T-cell (primary cell): ENCODE data around the gene ID3. TPM values are rescaled to one million over a fixed set of nuclear protein-coding genes. Genes with fewer than 3 reads are reported as not detected.

Experiments used
- ATAC-seq, 4 experiments: fragments of 200-7000 bp in 3 of 4; fragments of 150-1000 bp in 1 of 4; cut with Tn5 transposase; replicated peaks in 1 of 4; 1 replicate in 3 of 4; 2 replicates in 1 of 4; pipeline ENCODE4 v1.10.0; 2021; ENCODE audit warnings: moderate library complexity in 3 of 4, mild to moderate bottlenecking in 2 of 4, moderate number of reproducible peaks in 1 of 4
- CTCF ChIA-PET, 2 donors: fragments of 300-600 bp; sonication (Branson Sonifier 250); formaldehyde crosslinking; loops; one replicate each; lab custom pipeline; 2022; ENCODE audit warnings: antibody characterized with exemption in 2 of 2; lab: Charles Lee
- POLR2A ChIA-PET, 2 donors: fragments of 300-600 bp; sonication (Branson Sonifier 250); formaldehyde crosslinking; loops; one replicate each; lab custom pipeline; 2022; ENCODE audit warnings: antibody characterized with exemption in 2 of 2; lab: Charles Lee
- DNase-seq, 35 experiments: peaks; one replicate each; pipeline versions ENCODE4 v3.0.0 to v3.0.0-alpha.2; 2013 to 2023
- H3K27ac ChIP-seq: one replicate; pipeline ENCODE4 v1.5.1; 2013; ENCODE audit warnings: low read length
- H3K27me3 ChIP-seq, 2 experiments: replicated peaks in 1 of 2; 1 replicate in 1 of 2; 2 replicates in 1 of 2; pipeline versions ENCODE4 v1.6.1 to v1.7.0; 2013; ENCODE audit warnings: low read length in 1 of 2, mixed read lengths in 1 of 2; ENCODE audit not compliant: control insufficient read depth in 2 of 2, insufficient read depth in 2 of 2; ENCODE audit errors: extremely low read depth in 1 of 2
- H3K36me3 ChIP-seq, 2 donors: 1 replicate in 1 of 2; 2 replicates in 1 of 2; pipeline versions ENCODE4 v1.6.1 to v1.7.0; 2013; ENCODE audit warnings: low read length in 1 of 2; ENCODE audit not compliant: control insufficient read depth in 2 of 2, insufficient read depth in 1 of 2; ENCODE audit errors: extremely low read depth in 1 of 2
- H3K4me1 ChIP-seq, 2 experiments: 1 replicate in 1 of 2; 2 replicates in 1 of 2; pipeline versions ENCODE4 v1.6.1 to v1.7.0; 2013; ENCODE audit warnings: low read length in 2 of 2, mixed read lengths in 1 of 2; ENCODE audit not compliant: insufficient read depth in 2 of 2, control insufficient read depth in 1 of 2; ENCODE audit errors: extremely low read depth in 1 of 2
- H3K4me3 ChIP-seq, 2 donors: 1 replicate in 1 of 2; 2 replicates in 1 of 2; pipeline versions ENCODE4 v1.5.1 to v1.7.0; 2013; ENCODE audit warnings: mild to moderate bottlenecking in 2 of 2, low read length in 1 of 2, moderate library complexity in 1 of 2; ENCODE audit not compliant: control insufficient read depth in 1 of 2; ENCODE audit errors: extremely low read depth in 1 of 2
- H3K9me3 ChIP-seq: 2 replicates; pipeline ENCODE4 v1.7.0; 2013
- H3K27ac Mint-ChIP-seq, 2 donors: one replicate each; pipeline ENCODE4 v1.8.0; 2020 to 2021; ENCODE audit warnings: mild to moderate bottlenecking in 2 of 2, mixed read lengths in 2 of 2
- H3K27me3 Mint-ChIP-seq, 2 donors: one replicate each; pipeline ENCODE4 v1.8.0; 2021 to 2022; ENCODE audit warnings: mixed read lengths in 2 of 2
- H3K36me3 Mint-ChIP-seq: one replicate; pipeline ENCODE4 v1.8.0; 2021; ENCODE audit warnings: mixed read lengths
- H3K4me1 Mint-ChIP-seq, 3 donors: one replicate each; pipeline ENCODE4 v1.8.0; 2020 to 2022; ENCODE audit warnings: mixed read lengths in 3 of 3, mild to moderate bottlenecking in 1 of 3
- H3K4me3 Mint-ChIP-seq, 3 donors: one replicate each; pipeline ENCODE4 v1.8.0; 2020 to 2022; ENCODE audit warnings: mild to moderate bottlenecking in 3 of 3, mixed read lengths in 3 of 3, moderate library complexity in 3 of 3
- H3K9me3 Mint-ChIP-seq, 3 donors: one replicate each; pipeline ENCODE4 v1.8.0; 2020 to 2022; ENCODE audit warnings: mixed read lengths in 3 of 3
- WGBS: methylation state at CpG from one replicate; pipeline ENCODE4 v1.1.5; 2013; ENCODE audit warnings: missing lambda C conversion rate; ENCODE audit not compliant: insufficient coverage; 5-methylcytosine and 5-hydroxymethylcytosine counted together
- total RNA-seq, 35 experiments: library from RNA in 6 of 35; stranded (reverse) in 6 of 35; fragments of 120-200 nt in 1 of 35; gene quantifications; one replicate each; pipeline versions ENCODE4 v1.2.1 to v1.2.4 and lab custom pipeline; 2013 to 2026

The ID3 gene
- total RNA-seq, 5 donors from 2014 or later (not counting 1 experiment from before 2014, with no cell fraction given): 20.7 to 99.7 (median 81.3) TPM

DNA sequence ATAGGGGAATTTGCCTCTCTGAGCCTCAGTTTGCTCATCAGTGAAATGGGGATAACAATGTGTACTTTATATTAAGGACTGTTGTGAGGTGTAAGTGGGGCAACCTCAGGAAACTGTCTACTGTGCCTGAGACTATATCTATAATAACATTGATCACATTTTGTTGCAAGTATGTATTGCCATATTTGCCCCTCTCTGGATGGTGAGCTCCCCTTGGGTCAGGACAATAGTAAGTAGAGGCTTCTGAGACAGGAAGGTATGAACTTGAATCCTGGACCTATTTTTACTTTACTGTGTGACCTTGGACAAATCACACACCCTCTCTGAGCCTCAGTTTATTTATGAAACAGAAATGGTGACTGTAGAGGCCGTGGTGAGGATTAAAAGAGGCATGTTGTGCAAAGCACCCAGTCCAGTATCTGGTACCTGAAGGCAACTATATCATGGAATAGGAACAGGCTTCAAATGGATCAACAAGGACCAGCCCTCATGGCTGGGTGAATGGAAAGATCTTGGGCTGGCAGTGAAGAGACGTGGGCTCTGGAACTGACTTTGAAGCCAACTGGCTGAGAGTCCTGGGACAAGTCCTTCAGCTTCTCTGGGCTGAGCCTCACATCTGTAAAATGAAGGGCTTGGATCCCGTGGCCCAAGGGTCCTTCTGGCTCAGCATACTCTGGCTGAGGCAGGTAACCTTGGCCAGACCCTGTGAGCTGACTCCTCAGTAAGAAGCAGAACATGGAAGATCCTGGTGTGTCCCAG lies 35.0 kb upstream of the ID3 start:
- no peaks in the 10 kb centered on the region for H3K36me3 ChIP-seq
- Mint-ChIP-seq H3K36me3 (no peaks in the 10 kb centered on the region), H3K9me3 (no peaks in the 10 kb centered on the region), H3K27ac (peak overlapping the region; percentile 66 to 84), H3K4me3 (peak overlapping the region in 1 of 3 donors; percentile 59), H3K4me1 (peaks cover 87 to 94% (median 90%) of the 10 kb centered on the region in 3 donors), H3K27me3 (no peaks in the 10 kb centered on the region)
- no peaks in the 10 kb centered on the region for H3K27me3 ChIP-seq
- no peak for DNase-seq
- peaks cover 59 to 89% of the 10 kb centered on the region in 2 experiments for H3K4me1 ChIP-seq
- WGBS: 100% methylated on average over 3 of the region's 3 CpGs
- H3K4me3 ChIP-seq: no peak overlapping the region
- ChIA-PET CTCF (no interaction called here), POLR2A (no interaction called here)
- no peak for ATAC-seq
- no peaks in the 10 kb centered on the region for H3K9me3 ChIP-seq
- H3K27ac ChIP-seq: no peak overlapping the region

- Histone ChIP-seq H3K36me3 (no peaks in the 10 kb centered on the region), H3K27me3 (no peaks in the 10 kb centered on the region), H3K27ac (peak overlapping the region; percentile 4), H3K9me3 (no peaks in the 10 kb centered on the region), H3K4me1 (peaks cover 52 to 82% of the 10 kb centered on the region in 2 experiments), H3K4me3 (no peak overlapping the region)
- Mint-ChIP-seq H3K27me3 (no peaks in the 10 kb centered on the region), H3K9me3 (no peaks in the 10 kb centered on the region), H3K27ac (peak overlapping the region; percentile 57 to 61), H3K4me1 (peaks cover 81 to 93% (median 83%) of the 10 kb centered on the region in 3 donors), H3K36me3 (no peaks in the 10 kb centered on the region), H3K4me3 (no peak overlapping the region)
- CTCF ChIA-PET: no interaction called here
- no CpG with 5 or more reads among the region's 6 CpGs for WGBS
- DNase-seq (no peak), ATAC-seq (no peak)
- POLR2A ChIA-PET: no interaction called here
These were observed 34.4 kb upstream of the ID3 start for GRCh38 chr1:23593556-23594148.

DNA sequence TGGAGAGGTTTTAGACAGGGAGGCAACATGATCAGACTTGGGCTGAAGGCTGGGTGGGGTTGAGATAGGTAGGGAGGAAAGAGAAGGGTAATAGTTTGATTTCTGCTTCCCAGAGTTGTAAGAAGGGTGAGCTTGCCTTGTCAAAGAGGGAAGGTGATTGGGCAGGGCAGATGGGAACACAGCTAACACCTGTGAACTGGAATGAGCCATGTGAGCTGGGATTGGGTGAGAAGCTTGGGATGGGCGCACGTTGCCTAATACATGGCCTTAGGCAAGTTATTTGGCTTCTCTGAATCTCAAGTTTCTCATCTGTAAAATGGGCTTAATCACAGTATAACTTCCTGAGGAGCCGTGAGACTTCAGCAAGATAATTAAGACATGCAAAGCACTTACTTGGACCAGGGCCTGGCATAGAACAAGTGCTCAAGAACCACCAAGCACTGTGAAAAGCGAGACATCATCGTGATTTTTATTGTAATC lies 33.8 kb upstream of the ID3 start:
- Mint-ChIP-seq H3K4me3 (peak overlapping the region in 1 of 3 donors; percentile 64), H3K27me3 (no peaks in the 10 kb centered on the region), H3K9me3 (no peaks in the 10 kb centered on the region), H3K27ac (peak overlapping the region; percentile 86 to 87), H3K4me1 (peaks cover 75 to 90% (median 80%) of the 10 kb centered on the region in 3 donors), H3K36me3 (no peaks in the 10 kb centered on the region)
- ChIA-PET POLR2A (interaction anchor here in 1 of 2 donors (0.6 kb wide), 1 partner anchor 32 kb away, joined by 3 read pairs; no protein-coding TSS in a partner anchor), CTCF (interaction anchor here in 1 of 2 donors (1.7 kb wide), 1 partner anchor 45 kb away, joined by 4 read pairs; no protein-coding TSS in a partner anchor)
- Histone ChIP-seq H3K9me3 (no peaks in the 10 kb centered on the region), H3K27me3 (no peaks in the 10 kb centered on the region), H3K4me3 (no peak overlapping the region), H3K36me3 (no peaks in the 10 kb centered on the region), H3K4me1 (peaks cover 47 to 77% of the 10 kb centered on the region in 2 experiments), H3K27ac (peak overlapping the region; percentile 52)
- WGBS: 72% methylated on average over 3 of the region's 5 CpGs
- ATAC-seq: no peak
- DNase-seq: no peak

GRCh38 chr1:23592209-23592892 lies 33.0 kb upstream of the ID3 start:
- Mint-ChIP-seq H3K27ac (peak overlapping the region; percentile 87 to 90), H3K36me3 (no peaks in the 10 kb centered on the region), H3K4me3 (peak overlapping the region; percentile 6 to 64 (median 45)), H3K4me1 (peaks cover 68 to 83% (median 72%) of the 10 kb centered on the region in 3 donors), H3K27me3 (no peaks in the 10 kb centered on the region), H3K9me3 (no peaks in the 10 kb centered on the region)
- H3K27ac ChIP-seq: peak overlapping the region; percentile 52
- DNase-seq (no peak), ATAC-seq (peak in 2 of 4 experiments; percentile 15 to 21)
- no peaks in the 10 kb centered on the region for H3K9me3 ChIP-seq
- 17% methylated on average over 1 of the region's 4 CpGs for WGBS
- H3K4me1 ChIP-seq: peaks cover 40 to 69% of the 10 kb centered on the region in 2 experiments
- H3K36me3 ChIP-seq: no peaks in the 10 kb centered on the region
- ChIA-PET POLR2A (interaction anchor here (0.5 to 0.6 kb wide), 2 partner anchors 33 to 35 kb away, joined by 3 to 6 read pairs; no protein-coding TSS in a partner anchor), CTCF (interaction anchor here (1.4 to 1.7 kb wide), 2 partner anchors 42 to 45 kb away, joined by 4 to 5 read pairs; no protein-coding TSS in a partner anchor)
- H3K4me3 ChIP-seq: no peak overlapping the region
- no peaks in the 10 kb centered on the region for H3K27me3 ChIP-seq

GRCh38 chr1:23591460-23592208 lies 32.3 kb upstream of the ID3 start:
- H3K9me3 Mint-ChIP-seq: no peaks in the 10 kb centered on the region
- POLR2A ChIA-PET: interaction anchor here in 1 of 2 donors (0.5 kb wide), 1 partner anchor 36 kb away, joined by 6 read pairs; no protein-coding TSS in a partner anchor
- H3K27me3 Mint-ChIP-seq: no peaks in the 10 kb centered on the region
- H3K36me3 ChIP-seq: no peaks in the 10 kb centered on the region
- peaks cover 60 to 75% (median 65%) of the 10 kb centered on the region in 3 donors for H3K4me1 Mint-ChIP-seq
- no peaks in the 10 kb centered on the region for H3K27me3 ChIP-seq
- 45% methylated on average over 10 of the region's 15 CpGs for WGBS
- peaks cover 37 to 62% of the 10 kb centered on the region in 2 experiments for H3K4me1 ChIP-seq
- H3K27ac Mint-ChIP-seq: peak overlapping the region; percentile 87 to 90
- H3K9me3 ChIP-seq: no peaks in the 10 kb centered on the region
- H3K4me3 Mint-ChIP-seq: peak overlapping the region; percentile 6 to 64 (median 45)
- CTCF ChIA-PET: interaction anchor here (1.4 to 1.7 kb wide), 2 partner anchors 43 to 46 kb away, joined by 4 to 5 read pairs; no protein-coding TSS in a partner anchor
- peak; percentile 37 to 72 (median 50) for ATAC-seq
- peak overlapping the region; percentile 52 for H3K27ac ChIP-seq
- peak in 1 of 35 experiments; percentile 9 for DNase-seq
- H3K36me3 Mint-ChIP-seq: no peaks in the 10 kb centered on the region
- no peak overlapping the region for H3K4me3 ChIP-seq
